NCI-H82 (cell line): ENCODE measurements around the gene ZBED4.

ENCODE experiments used
- DNase-seq: peaks from one replicate; lab custom pipeline; 2025; lab: John Stamatoyannopoulos, UW

ZBED4 gene

DNA sequence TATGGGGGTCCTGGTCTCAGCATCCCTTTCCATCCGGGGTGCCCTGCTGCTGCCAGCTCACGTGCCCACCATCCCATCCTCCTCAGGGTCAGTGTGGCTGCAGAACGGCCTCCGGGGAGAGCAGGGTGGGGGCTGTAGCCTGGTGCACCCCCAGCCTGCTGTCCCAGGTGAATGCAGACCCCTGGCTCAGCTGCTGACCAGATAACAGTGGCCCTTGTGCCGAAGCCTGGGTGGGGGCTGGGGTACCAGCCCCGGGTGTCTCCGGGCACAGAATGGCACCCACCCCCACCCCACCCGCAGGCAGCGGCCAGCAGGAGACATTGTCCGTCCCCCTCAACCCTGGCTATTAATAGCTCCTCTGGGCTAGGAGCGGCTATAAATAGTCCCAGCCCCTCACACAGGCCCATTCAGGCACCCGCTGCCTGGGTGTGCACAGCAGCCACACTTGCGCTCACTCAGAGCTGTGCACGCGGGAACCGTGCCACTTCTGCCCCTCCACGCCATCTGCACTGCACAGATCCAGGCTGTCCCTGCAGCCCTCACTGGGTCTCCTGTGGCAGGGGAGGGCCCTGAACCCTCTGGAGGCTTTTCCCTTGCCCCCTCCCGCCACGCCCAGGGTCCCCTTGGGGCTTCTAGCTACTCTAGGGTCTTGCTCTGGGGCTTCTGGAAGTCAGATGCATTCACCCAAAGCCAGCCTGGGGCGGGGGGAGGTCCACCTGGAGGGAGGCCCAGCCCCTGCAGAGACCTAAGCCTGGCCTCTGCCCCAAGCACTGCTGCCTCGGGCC is 83.5 kb downstream of the ZBED4 start:
- peak; percentile 30 for DNase-seq

DNA sequence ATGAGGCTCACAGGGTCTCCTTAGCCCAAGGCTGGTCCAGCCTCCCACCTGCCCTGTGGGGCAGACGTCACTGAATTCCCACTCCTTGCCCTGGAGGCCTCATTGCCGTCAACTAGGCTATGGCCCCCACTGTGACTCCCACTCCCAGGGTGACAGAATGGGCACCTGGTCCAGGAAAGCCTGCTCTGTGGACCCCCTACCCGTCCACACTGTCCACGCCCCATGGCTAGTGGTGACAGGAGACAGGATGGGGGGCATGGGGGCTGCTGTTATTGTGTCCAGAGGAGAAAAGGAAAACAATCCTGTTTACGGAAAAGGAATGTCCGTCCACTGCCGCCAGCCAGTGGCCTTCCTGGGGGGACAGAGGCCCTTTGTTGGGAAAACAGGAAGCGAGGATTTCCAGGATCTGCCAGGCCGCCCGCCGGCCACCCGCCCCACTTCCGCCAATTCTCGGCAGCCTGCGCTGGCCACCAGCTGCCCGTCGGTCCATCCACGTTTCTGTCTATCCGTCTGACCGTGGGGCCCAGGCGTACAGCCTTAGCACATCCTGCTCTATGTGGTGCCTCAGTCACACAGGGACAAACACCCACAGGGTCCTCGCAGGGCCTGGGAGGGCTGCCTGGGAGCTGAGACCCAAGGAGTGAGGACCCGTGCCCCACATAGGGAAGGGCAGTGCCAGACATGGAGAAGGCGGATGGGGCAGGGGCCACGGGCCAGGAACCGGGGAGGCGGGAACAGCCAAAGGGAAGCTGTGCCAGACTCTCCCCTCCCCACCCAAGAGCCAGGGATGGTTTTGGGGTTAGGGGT is 84.3 kb downstream of the ZBED4 start:
- no peak for DNase-seq

GRCh38 chr22:49938565-49939136 is 85.0 kb downstream of the ZBED4 start:
- DNase-seq: no peak
